SK-N-SH (cell line): ENCODE measurements around the gene PTPRG.

Source experiments
- EZH2phosphoT487 ChIP-seq: fragments of 200-600 bp; sonication (generic); IDR thresholded peaks from 2 replicates; pipeline ENCODE4 v1.6.1; 2017; ENCODE audit warnings: low read depth, mixed run types, mild to moderate bottlenecking, antibody characterized with exemption, moderate library complexity, borderline replicate concordance
- GABPA ChIP-seq: IDR thresholded peaks from 2 replicates; pipeline ENCODE4 v1.4.0; 2012; ENCODE audit warnings: low read depth, mild to moderate bottlenecking
- MEF2A ChIP-seq: IDR thresholded peaks from 2 replicates; pipeline ENCODE4 v1.4.0; 2012; ENCODE audit warnings: low read depth, borderline replicate concordance
- POLR2AphosphoS5 ChIP-seq: IDR thresholded peaks from 2 replicates; pipeline ENCODE4 v1.6.1; 2012; ENCODE audit warnings: low read depth, low read length
- RAD21 ChIP-seq: IDR thresholded peaks from 2 replicates; pipeline ENCODE4 v1.6.1; 2012; ENCODE audit warnings: mild to moderate bottlenecking, low read length
- TAF1 ChIP-seq: IDR thresholded peaks from 2 replicates; pipeline ENCODE4 v1.6.1; 2012; ENCODE audit warnings: low read depth, mild to moderate bottlenecking, low read length, moderate library complexity, borderline replicate concordance
- YY1 ChIP-seq: IDR thresholded peaks from 2 replicates; pipeline ENCODE4 v1.4.0; 2012; ENCODE audit warnings: low read depth, mild to moderate bottlenecking
- TF ChIP-seq, protein P1 (sequence below): fragments of 200-600 bp; sonication (generic); IDR thresholded peaks from 2 replicates; pipeline ENCODE4 v1.6.1; 2017; ENCODE audit warnings: antibody characterized with exemption, mild to moderate bottlenecking, moderate library complexity
- TF ChIP-seq, protein P2 (sequence below): IDR thresholded peaks from 2 replicates; pipeline ENCODE4 v1.6.1; 2012; ENCODE audit warnings: mild to moderate bottlenecking, low read depth, low read length, moderate library complexity
- TF ChIP-seq, protein P3 (sequence below): IDR thresholded peaks from 2 replicates; pipeline ENCODE4 v1.4.0; 2012; ENCODE audit warnings: low read depth, borderline replicate concordance
- TF ChIP-seq, protein P4 (sequence below): IDR thresholded peaks from 2 replicates; pipeline ENCODE4 v1.4.0; 2012; ENCODE audit warnings: low read depth
- TF ChIP-seq, protein P5 (sequence below): fragments of 150-350 bp; IDR thresholded peaks from 2 replicates; pipeline ENCODE4 v1.6.1; 2017; ENCODE audit warnings: antibody characterized with exemption, low read length, low read depth, borderline replicate concordance

- TF ChIP-seq YY1 = no peak
- TF ChIP-seq, protein P1, sequence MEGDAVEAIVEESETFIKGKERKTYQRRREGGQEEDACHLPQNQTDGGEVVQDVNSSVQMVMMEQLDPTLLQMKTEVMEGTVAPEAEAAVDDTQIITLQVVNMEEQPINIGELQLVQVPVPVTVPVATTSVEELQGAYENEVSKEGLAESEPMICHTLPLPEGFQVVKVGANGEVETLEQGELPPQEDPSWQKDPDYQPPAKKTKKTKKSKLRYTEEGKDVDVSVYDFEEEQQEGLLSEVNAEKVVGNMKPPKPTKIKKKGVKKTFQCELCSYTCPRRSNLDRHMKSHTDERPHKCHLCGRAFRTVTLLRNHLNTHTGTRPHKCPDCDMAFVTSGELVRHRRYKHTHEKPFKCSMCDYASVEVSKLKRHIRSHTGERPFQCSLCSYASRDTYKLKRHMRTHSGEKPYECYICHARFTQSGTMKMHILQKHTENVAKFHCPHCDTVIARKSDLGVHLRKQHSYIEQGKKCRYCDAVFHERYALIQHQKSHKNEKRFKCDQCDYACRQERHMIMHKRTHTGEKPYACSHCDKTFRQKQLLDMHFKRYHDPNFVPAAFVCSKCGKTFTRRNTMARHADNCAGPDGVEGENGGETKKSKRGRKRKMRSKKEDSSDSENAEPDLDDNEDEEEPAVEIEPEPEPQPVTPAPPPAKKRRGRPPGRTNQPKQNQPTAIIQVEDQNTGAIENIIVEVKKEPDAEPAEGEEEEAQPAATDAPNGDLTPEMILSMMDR = no peak
- TF ChIP-seq POLR2AphosphoS5 = no peak
- TF ChIP-seq, protein P2, sequence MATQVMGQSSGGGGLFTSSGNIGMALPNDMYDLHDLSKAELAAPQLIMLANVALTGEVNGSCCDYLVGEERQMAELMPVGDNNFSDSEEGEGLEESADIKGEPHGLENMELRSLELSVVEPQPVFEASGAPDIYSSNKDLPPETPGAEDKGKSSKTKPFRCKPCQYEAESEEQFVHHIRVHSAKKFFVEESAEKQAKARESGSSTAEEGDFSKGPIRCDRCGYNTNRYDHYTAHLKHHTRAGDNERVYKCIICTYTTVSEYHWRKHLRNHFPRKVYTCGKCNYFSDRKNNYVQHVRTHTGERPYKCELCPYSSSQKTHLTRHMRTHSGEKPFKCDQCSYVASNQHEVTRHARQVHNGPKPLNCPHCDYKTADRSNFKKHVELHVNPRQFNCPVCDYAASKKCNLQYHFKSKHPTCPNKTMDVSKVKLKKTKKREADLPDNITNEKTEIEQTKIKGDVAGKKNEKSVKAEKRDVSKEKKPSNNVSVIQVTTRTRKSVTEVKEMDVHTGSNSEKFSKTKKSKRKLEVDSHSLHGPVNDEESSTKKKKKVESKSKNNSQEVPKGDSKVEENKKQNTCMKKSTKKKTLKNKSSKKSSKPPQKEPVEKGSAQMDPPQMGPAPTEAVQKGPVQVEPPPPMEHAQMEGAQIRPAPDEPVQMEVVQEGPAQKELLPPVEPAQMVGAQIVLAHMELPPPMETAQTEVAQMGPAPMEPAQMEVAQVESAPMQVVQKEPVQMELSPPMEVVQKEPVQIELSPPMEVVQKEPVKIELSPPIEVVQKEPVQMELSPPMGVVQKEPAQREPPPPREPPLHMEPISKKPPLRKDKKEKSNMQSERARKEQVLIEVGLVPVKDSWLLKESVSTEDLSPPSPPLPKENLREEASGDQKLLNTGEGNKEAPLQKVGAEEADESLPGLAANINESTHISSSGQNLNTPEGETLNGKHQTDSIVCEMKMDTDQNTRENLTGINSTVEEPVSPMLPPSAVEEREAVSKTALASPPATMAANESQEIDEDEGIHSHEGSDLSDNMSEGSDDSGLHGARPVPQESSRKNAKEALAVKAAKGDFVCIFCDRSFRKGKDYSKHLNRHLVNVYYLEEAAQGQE = no peak
- TF ChIP-seq, protein P3, sequence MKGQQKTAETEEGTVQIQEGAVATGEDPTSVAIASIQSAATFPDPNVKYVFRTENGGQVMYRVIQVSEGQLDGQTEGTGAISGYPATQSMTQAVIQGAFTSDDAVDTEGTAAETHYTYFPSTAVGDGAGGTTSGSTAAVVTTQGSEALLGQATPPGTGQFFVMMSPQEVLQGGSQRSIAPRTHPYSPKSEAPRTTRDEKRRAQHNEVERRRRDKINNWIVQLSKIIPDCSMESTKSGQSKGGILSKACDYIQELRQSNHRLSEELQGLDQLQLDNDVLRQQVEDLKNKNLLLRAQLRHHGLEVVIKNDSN = no peak
- no peak for TF ChIP-seq RAD21
- TF ChIP-seq TAF1 = no peak
- TF ChIP-seq GABPA = no peak
- no peak for TF ChIP-seq MEF2A
- TF ChIP-seq EZH2phosphoT487 = no peak
- TF ChIP-seq, protein P4, sequence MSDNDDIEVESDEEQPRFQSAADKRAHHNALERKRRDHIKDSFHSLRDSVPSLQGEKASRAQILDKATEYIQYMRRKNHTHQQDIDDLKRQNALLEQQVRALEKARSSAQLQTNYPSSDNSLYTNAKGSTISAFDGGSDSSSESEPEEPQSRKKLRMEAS = no peak
- TF ChIP-seq, protein P5, sequence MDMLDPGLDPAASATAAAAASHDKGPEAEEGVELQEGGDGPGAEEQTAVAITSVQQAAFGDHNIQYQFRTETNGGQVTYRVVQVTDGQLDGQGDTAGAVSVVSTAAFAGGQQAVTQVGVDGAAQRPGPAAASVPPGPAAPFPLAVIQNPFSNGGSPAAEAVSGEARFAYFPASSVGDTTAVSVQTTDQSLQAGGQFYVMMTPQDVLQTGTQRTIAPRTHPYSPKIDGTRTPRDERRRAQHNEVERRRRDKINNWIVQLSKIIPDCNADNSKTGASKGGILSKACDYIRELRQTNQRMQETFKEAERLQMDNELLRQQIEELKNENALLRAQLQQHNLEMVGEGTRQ = no peak
Measured at GRCh38 chr3:62020706-62021105, 459.3 kb downstream of the PTPRG start.
